H9 (cell line): ENCODE measurements around the gene FAM78A. TPM values are rescaled to one million over a fixed set of nuclear protein-coding genes. Genes with fewer than 3 reads are reported as not detected.

ENCODE experiments used
- DNase-seq: peaks from one replicate; pipeline ENCODE4 v3.0.0-alpha.2; 2017
- H2AFZ ChIP-seq: one replicate; pipeline ENCODE4 v1.6.1; 2013; ENCODE audit warnings: mild to moderate bottlenecking, low read length, control low read depth, moderate library complexity
- H2AK5ac ChIP-seq: 2 replicates; pipeline ENCODE4 v1.6.1; 2013; ENCODE audit warnings: low read length, control low read depth, mixed read lengths; ENCODE audit not compliant: insufficient read length
- H2BK120ac ChIP-seq: one replicate; pipeline ENCODE4 v1.6.1; 2013; ENCODE audit warnings: low read depth, mild to moderate bottlenecking, low read length, control low read depth, inconsistent platforms; ENCODE audit not compliant: poor library complexity, severe bottlenecking
- H2BK12ac ChIP-seq: 2 replicates; pipeline ENCODE4 v1.6.1; 2013; ENCODE audit warnings: low read length, control low read depth, mixed read lengths, low read depth; ENCODE audit not compliant: insufficient read length
- H2BK15ac ChIP-seq: 2 replicates; pipeline ENCODE4 v1.6.1; 2013; ENCODE audit warnings: low read depth, low read length, control low read depth
- H2BK20ac ChIP-seq: one replicate; pipeline ENCODE4 v1.6.1; 2013; ENCODE audit warnings: low read depth, mild to moderate bottlenecking, low read length, control low read depth, inconsistent platforms; ENCODE audit not compliant: poor library complexity, severe bottlenecking
- H2BK5ac ChIP-seq: 2 replicates; pipeline ENCODE4 v1.6.1; 2013; ENCODE audit warnings: low read length, control low read depth, mixed read lengths; ENCODE audit not compliant: insufficient read length
- H3K14ac ChIP-seq: 2 replicates; pipeline ENCODE4 v1.6.1; 2013; ENCODE audit warnings: low read length, control low read depth; ENCODE audit not compliant: insufficient read depth
- H3K18ac ChIP-seq: 2 replicates; pipeline ENCODE4 v1.6.1; 2013; ENCODE audit warnings: low read depth, mild to moderate bottlenecking, mixed read lengths, low read length, control low read depth; ENCODE audit not compliant: insufficient read length
- H3K23ac ChIP-seq: 2 replicates; pipeline ENCODE4 v1.6.1; 2013; ENCODE audit warnings: low read length, control low read depth, mixed read lengths, low read depth; ENCODE audit not compliant: insufficient read length
- H3K23me2 ChIP-seq: 2 replicates; pipeline ENCODE4 v1.6.1; 2013; ENCODE audit warnings: low read depth, mild to moderate bottlenecking, mixed read lengths, low read length, control low read depth; ENCODE audit not compliant: insufficient read length, poor library complexity, severe bottlenecking
- H3K27ac ChIP-seq: 2 replicates; pipeline ENCODE4 v1.5.1; 2013; ENCODE audit warnings: low read length, control low read depth, mixed read lengths, low read depth; ENCODE audit not compliant: insufficient read length
- H3K27me3 ChIP-seq: 2 replicates; pipeline ENCODE4 v1.6.1; 2013; ENCODE audit warnings: low read length, control low read depth, inconsistent platforms; ENCODE audit not compliant: insufficient read depth
- H3K4ac ChIP-seq: 2 replicates; pipeline ENCODE4 v1.6.1; 2013; ENCODE audit warnings: low read depth, mild to moderate bottlenecking, control low read depth, inconsistent platforms, low read length, moderate library complexity
- H3K4me1 ChIP-seq: 2 replicates; pipeline ENCODE4 v1.6.1; 2013; ENCODE audit warnings: low read length, control low read depth, inconsistent platforms; ENCODE audit not compliant: insufficient read depth
- H3K4me2 ChIP-seq: 2 replicates; pipeline ENCODE4 v1.6.1; 2013; ENCODE audit warnings: low read length, control low read depth, mixed read lengths; ENCODE audit not compliant: insufficient read length, insufficient read depth
- H3K56ac ChIP-seq: 2 replicates; pipeline ENCODE4 v1.6.1; 2013; ENCODE audit warnings: low read depth, mild to moderate bottlenecking, mixed read lengths, low read length, control low read depth; ENCODE audit not compliant: insufficient read length
- H3K79me1 ChIP-seq: 2 replicates; pipeline ENCODE4 v1.6.1; 2013; ENCODE audit warnings: low read depth, mild to moderate bottlenecking, moderate library complexity, low read length, control low read depth, inconsistent platforms; ENCODE audit not compliant: insufficient read depth, poor library complexity, severe bottlenecking
- H3K79me2 ChIP-seq: 2 replicates; pipeline ENCODE4 v1.6.1; 2013; ENCODE audit warnings: low read length, control low read depth, inconsistent platforms; ENCODE audit not compliant: insufficient read depth
- H3K9ac ChIP-seq: 2 replicates; pipeline ENCODE4 v1.6.1; 2013; ENCODE audit warnings: low read length, control low read depth, mixed read lengths; ENCODE audit not compliant: insufficient read length; ENCODE audit errors: extremely low read depth
- H3K9me3 ChIP-seq: one replicate; pipeline ENCODE4 v1.6.1; 2013; ENCODE audit warnings: low read depth, low read length, inconsistent platforms; ENCODE audit not compliant: control insufficient read depth
- H3T11ph ChIP-seq: one replicate; pipeline ENCODE4 v1.6.1; 2013; ENCODE audit warnings: mild to moderate bottlenecking, low read length, control low read depth, inconsistent platforms
- H4K20me1 ChIP-seq: one replicate; pipeline ENCODE4 v1.6.1; 2013; ENCODE audit not compliant: control insufficient read depth, insufficient read length, insufficient read depth
- H4K5ac ChIP-seq: 2 replicates; pipeline ENCODE4 v1.6.1; 2013; ENCODE audit warnings: low read depth, mild to moderate bottlenecking, mixed read lengths, low read length, control low read depth; ENCODE audit not compliant: insufficient read length
- H4K8ac ChIP-seq: replicated peaks from 2 replicates; pipeline ENCODE4 v1.6.1; 2013; ENCODE audit warnings: low read length, control low read depth, mixed read lengths, low read depth; ENCODE audit not compliant: insufficient read length
- H4K91ac ChIP-seq: 2 replicates; pipeline ENCODE4 v1.6.1; 2013; ENCODE audit warnings: low read depth, mild to moderate bottlenecking, moderate library complexity, mixed read lengths, low read length, control low read depth; ENCODE audit not compliant: insufficient read length
- H3K27ac Mint-ChIP-seq, 3 experiments: 2 replicates in 2 of 3; 3 replicates in 1 of 3; pipeline ENCODE4 v1.8.0; 2020 to 2021; ENCODE audit warnings: mixed read lengths in 3 of 3, mild to moderate bottlenecking in 1 of 3, moderate library complexity in 1 of 3
- H3K27me3 Mint-ChIP-seq: 2 replicates; pipeline ENCODE4 v1.8.0; 2021; ENCODE audit warnings: low read depth, mild to moderate bottlenecking, moderate library complexity, mixed read lengths
- H3K36me3 Mint-ChIP-seq, 3 experiments: 2 replicates in 2 of 3; 3 replicates in 1 of 3; pipeline ENCODE4 v1.8.0; 2020 to 2021; ENCODE audit warnings: low read depth in 3 of 3, mixed read lengths in 3 of 3; ENCODE audit not compliant: insufficient read depth in 1 of 3
- H3K4me1 Mint-ChIP-seq, 2 experiments: 2 replicates each; pipeline ENCODE4 v1.8.0; 2020; ENCODE audit warnings: mixed read lengths in 2 of 2
- H3K4me3 Mint-ChIP-seq, 2 experiments: 2 replicates in 1 of 2; 3 replicates in 1 of 2; pipeline ENCODE4 v1.8.0; 2020 to 2021; ENCODE audit warnings: mild to moderate bottlenecking in 2 of 2, mixed read lengths in 2 of 2, moderate library complexity in 1 of 2
- H3K9me3 Mint-ChIP-seq, 2 experiments: 2 replicates in 1 of 2; 3 replicates in 1 of 2; pipeline ENCODE4 v1.8.0; 2020; ENCODE audit warnings: mild to moderate bottlenecking in 2 of 2, mixed read lengths in 2 of 2, moderate library complexity in 1 of 2
- WGBS: extraction: QIAGEN DNeasy Blood & Tissue Kit; methylation state at CpG from one replicate; pipeline ENCODE4 v1.1.7; 2013; ENCODE audit warnings: missing lambda C conversion rate, low lambda C conversion rate, mixed read lengths; ENCODE audit not compliant: insufficient read length; ENCODE audit errors: extremely low coverage; 5-methylcytosine and 5-hydroxymethylcytosine counted together
- total RNA-seq: library from RNA; stranded (reverse); gene quantifications from 2 replicates; pipeline ENCODE4 v1.2.1, GENCODE V29; 2021
- TF ChIP-seq, protein P1 (sequence below): fragments of 200-600 bp; sonication (generic); conservative IDR thresholded peaks from 3 replicates; pipeline ENCODE4 v1.8.0; 2021; ENCODE audit warnings: antibody characterized with exemption, mild to moderate bottlenecking

Gene FAM78A
- total RNA-seq, 1 experiment from 2014 or later: 1.9 TPM

DNA sequence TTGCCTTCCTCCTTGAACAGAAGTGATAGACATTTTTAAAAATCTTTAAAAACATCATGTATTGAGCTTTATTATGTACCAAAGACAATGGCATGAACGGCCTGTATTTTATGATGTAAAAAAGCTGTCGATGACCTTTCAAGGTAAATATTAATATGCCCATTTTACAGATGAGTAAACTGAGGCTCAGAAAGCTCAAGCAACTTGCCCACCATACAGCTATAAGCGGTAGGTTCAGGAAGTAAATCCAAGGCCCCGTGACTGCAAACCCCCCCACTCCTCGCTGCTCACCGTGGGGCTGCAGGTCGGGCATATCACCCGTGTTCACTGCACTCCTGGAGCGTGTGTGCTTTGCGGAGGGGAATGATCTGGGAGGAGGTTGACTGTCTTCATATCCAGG lies 16.6 kb upstream of the FAM78A start:
- no peak overlapping the region for H2BK12ac ChIP-seq
- no peak overlapping the region for H2BK20ac ChIP-seq
- H3K18ac ChIP-seq: no peak overlapping the region
- H3K9ac ChIP-seq: no peak overlapping the region
- H3K23me2 ChIP-seq: no peaks in the 10 kb centered on the region
- no peak overlapping the region for H3K27ac ChIP-seq
- H4K5ac ChIP-seq: no peak overlapping the region
- no peak overlapping the region for H2AFZ ChIP-seq
- H3K79me2 ChIP-seq: no peaks in the 10 kb centered on the region
- no peak overlapping the region for H3K56ac ChIP-seq
- no peaks in the 10 kb centered on the region for H3K27me3 ChIP-seq
- no peak overlapping the region for H2AK5ac ChIP-seq
- H3T11ph ChIP-seq: no peak overlapping the region
- no CpG with 5 or more reads among the region's 10 CpGs for WGBS
- H3K36me3 Mint-ChIP-seq: peaks cover 0 to 2% (median 0%) of the 10 kb centered on the region in 3 experiments; a peak in 2 of 7 replicates
- no peak overlapping the region for H3K14ac ChIP-seq
- no peak overlapping the region for H3K4me3 Mint-ChIP-seq
- H3K23ac ChIP-seq: no peak overlapping the region
- TF ChIP-seq, protein P1, sequence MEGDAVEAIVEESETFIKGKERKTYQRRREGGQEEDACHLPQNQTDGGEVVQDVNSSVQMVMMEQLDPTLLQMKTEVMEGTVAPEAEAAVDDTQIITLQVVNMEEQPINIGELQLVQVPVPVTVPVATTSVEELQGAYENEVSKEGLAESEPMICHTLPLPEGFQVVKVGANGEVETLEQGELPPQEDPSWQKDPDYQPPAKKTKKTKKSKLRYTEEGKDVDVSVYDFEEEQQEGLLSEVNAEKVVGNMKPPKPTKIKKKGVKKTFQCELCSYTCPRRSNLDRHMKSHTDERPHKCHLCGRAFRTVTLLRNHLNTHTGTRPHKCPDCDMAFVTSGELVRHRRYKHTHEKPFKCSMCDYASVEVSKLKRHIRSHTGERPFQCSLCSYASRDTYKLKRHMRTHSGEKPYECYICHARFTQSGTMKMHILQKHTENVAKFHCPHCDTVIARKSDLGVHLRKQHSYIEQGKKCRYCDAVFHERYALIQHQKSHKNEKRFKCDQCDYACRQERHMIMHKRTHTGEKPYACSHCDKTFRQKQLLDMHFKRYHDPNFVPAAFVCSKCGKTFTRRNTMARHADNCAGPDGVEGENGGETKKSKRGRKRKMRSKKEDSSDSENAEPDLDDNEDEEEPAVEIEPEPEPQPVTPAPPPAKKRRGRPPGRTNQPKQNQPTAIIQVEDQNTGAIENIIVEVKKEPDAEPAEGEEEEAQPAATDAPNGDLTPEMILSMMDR: no peak
- peak overlapping the region in 1 of 3 experiments; percentile 51; a peak in 1 of 7 replicates for H3K27ac Mint-ChIP-seq
- H2BK120ac ChIP-seq: no peak overlapping the region
- no peak overlapping the region for H2BK15ac ChIP-seq
- H3K4me1 ChIP-seq: no peaks in the 10 kb centered on the region; the same call in 1 of the 2 replicates
- H4K8ac ChIP-seq: no peak overlapping the region
- no peaks in the 10 kb centered on the region for H3K79me1 ChIP-seq
- peaks cover 2% of the 10 kb centered on the region for H4K20me1 ChIP-seq
- no peak overlapping the region for H3K4me2 ChIP-seq
- no peak for DNase-seq
- H2BK5ac ChIP-seq: no peak overlapping the region
- no peaks in the 10 kb centered on the region for H3K9me3 Mint-ChIP-seq
- H4K91ac ChIP-seq: no peak overlapping the region
- no peaks in the 10 kb centered on the region for H3K9me3 ChIP-seq
- H3K27me3 Mint-ChIP-seq: no peaks in the 10 kb centered on the region
- H3K4me1 Mint-ChIP-seq: peaks cover 11 to 16% of the 10 kb centered on the region in 2 experiments
- no peak overlapping the region for H3K4ac ChIP-seq
